GM10266 (cell line): Measurements from ENCODE around the gene PREP.

Experiments used
- DNase-seq: peaks from one replicate; pipeline ENCODE4 v3.0.0; 2012; ENCODE audit errors: extremely low spot score
- CTCF ChIP-seq: IDR thresholded peaks from 2 replicates; pipeline ENCODE4 v1.5.1; 2012; ENCODE audit warnings: mild to moderate bottlenecking, low read depth; ENCODE audit not compliant: control insufficient read depth, insufficient read depth; ENCODE audit errors: missing control alignments

The PREP gene

DNA sequence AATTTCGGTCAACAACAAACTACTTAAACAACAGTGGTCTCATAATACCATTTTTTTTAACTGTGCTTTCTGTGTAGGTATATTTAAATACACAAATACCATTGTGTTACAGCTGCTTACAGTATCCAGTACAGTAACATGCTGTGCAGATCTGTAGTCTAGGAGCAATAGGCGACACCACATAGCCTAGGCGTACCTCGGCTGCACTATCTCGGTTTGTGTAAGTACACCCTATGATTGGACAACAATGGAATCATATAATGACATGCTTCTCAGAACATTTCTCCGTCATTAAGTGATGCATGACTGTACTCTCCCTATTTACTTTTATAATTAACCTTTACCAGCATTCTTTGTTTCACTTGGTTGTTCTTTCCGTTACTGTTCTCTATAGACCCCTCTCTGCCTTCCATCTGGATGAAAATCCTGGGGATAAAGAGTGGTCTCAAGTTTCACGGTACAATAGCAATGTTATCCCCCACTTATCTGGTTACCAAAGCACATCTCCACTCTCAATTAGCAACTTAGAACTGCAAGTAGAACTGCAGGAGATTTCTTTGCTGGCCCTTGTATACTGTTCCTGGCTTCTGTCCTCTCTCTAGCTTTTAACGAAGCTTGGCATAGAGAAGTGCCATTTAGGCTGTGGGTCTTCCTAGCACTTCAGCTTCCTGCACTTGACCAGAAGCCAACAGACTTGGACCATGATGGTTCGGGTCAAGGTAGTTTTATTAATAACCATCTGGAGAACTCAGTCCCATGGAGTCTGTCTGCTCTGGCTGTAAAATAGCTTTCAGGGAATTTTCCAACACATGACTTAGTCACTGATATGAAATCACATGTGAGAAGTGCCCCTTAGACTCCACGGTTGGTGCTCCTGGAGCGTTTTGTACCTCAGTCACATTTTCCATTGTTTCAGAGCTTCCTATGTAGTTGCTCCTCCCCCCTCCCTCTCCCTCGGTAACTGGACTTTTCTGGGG is 142.7 kb downstream of the PREP start:
- no peak for DNase-seq

DNA sequence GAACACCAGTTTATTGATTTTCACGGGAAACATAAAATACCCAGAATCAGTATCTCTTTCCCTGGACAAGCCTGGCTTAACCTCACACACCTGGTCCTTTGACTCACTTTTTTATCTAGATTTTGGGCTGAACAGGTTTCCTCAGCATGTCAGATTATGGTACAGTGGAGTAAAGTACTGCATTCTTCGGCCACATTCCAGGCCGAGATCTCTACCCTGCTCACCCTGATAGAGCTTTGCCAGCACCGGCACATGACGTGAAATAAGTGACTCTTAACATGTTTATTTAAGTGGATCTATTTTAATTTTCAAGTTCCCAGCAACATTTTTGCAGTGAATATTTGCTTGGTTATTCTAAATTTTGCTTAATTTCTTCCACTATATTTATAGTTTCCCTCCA is 144.1 kb downstream of the PREP start:
- TF ChIP-seq CTCF, result no peak
- no peak for DNase-seq

More for the DNA sequence above, 142.7 kb downstream of the PREP start:
- TF ChIP-seq CTCF, result no peak

- TF ChIP-seq CTCF, result no peak
Measured at GRCh38 chr6:105257340-105257739, 145.5 kb downstream of the PREP start.

DNA sequence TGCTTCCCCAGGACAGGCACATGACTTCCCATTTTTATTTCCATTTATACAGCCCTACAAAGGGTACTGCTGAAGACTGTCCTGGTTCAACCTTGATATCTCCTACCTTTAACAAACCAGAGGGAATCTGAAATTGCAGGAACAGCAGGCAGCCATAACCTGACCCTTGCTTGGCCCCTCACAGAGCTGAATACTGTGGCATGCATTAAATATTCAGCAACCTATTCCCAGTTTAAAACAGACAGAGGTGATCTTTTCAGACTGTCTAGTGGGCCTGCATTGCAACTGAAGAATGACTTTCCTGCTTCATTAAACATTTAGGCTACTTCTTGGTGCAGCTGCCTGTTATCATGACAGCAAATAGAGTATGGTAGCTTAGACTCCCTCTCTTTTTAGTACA is 146.3 kb downstream of the PREP start:
- no peak for DNase-seq
- no peak for TF ChIP-seq CTCF

More at GRCh38 chr6:105257340-105257739, 145.5 kb downstream of the PREP start:
- DNase-seq, result no peak

- TF ChIP-seq CTCF, result no peak
- DNase-seq, result no peak
Measured at GRCh38 chr6:105253787-105254186, 149.1 kb downstream of the PREP start.

GRCh38 chr6:105251689-105252088 is 151.2 kb downstream of the PREP start:
- DNase-seq, result no peak
- TF ChIP-seq CTCF, result no peak

GRCh38 chr6:105250533-105250932 is 152.3 kb downstream of the PREP start:
- no peak for DNase-seq
- TF ChIP-seq CTCF, result no peak
